ENCODE measurements around the gene CTNNB1.

CTNNB1 gene

DNA sequence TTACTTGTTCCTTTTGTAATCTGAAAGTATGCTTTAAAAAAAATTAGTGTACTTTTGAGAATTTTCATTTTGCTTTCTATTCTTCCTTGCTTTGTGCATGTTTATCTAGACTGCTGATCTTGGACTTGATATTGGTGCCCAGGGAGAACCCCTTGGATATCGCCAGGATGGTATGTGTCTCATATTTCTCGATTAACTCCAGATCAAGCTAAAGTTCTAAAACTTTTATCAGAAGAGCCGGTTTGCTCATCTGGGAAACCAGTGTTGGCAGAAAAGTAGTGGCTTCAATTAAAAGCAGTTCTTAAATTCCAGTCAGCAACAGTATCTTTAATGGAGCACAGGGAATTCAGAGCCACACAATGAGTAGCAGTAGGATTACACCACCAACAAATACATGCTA, 38.6 kb downstream of the CTNNB1 start:
- Histone ChIP-seq H3K27me3 (ENCODE audit: insufficient read depth, poor library complexity, severe bottlenecking) (no peaks in the 10 kb centered on the region), H3K4me3 (replicated peaks; ENCODE audit: insufficient read depth, low read length) (no peak overlapping the region), H3K27ac (replicated peaks) (no peak overlapping the region)
- no peak for TF ChIP-seq POLR2AphosphoS5 (IDR thresholded peaks at IDR 0.05; ENCODE audit: low read depth)
- TF ChIP-seq, protein P1, sequence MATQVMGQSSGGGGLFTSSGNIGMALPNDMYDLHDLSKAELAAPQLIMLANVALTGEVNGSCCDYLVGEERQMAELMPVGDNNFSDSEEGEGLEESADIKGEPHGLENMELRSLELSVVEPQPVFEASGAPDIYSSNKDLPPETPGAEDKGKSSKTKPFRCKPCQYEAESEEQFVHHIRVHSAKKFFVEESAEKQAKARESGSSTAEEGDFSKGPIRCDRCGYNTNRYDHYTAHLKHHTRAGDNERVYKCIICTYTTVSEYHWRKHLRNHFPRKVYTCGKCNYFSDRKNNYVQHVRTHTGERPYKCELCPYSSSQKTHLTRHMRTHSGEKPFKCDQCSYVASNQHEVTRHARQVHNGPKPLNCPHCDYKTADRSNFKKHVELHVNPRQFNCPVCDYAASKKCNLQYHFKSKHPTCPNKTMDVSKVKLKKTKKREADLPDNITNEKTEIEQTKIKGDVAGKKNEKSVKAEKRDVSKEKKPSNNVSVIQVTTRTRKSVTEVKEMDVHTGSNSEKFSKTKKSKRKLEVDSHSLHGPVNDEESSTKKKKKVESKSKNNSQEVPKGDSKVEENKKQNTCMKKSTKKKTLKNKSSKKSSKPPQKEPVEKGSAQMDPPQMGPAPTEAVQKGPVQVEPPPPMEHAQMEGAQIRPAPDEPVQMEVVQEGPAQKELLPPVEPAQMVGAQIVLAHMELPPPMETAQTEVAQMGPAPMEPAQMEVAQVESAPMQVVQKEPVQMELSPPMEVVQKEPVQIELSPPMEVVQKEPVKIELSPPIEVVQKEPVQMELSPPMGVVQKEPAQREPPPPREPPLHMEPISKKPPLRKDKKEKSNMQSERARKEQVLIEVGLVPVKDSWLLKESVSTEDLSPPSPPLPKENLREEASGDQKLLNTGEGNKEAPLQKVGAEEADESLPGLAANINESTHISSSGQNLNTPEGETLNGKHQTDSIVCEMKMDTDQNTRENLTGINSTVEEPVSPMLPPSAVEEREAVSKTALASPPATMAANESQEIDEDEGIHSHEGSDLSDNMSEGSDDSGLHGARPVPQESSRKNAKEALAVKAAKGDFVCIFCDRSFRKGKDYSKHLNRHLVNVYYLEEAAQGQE (IDR thresholded peaks at IDR 0.05; ENCODE audit: insufficient replicate concordance, low read depth) = no peak
- TF ChIP-seq, protein P2, sequence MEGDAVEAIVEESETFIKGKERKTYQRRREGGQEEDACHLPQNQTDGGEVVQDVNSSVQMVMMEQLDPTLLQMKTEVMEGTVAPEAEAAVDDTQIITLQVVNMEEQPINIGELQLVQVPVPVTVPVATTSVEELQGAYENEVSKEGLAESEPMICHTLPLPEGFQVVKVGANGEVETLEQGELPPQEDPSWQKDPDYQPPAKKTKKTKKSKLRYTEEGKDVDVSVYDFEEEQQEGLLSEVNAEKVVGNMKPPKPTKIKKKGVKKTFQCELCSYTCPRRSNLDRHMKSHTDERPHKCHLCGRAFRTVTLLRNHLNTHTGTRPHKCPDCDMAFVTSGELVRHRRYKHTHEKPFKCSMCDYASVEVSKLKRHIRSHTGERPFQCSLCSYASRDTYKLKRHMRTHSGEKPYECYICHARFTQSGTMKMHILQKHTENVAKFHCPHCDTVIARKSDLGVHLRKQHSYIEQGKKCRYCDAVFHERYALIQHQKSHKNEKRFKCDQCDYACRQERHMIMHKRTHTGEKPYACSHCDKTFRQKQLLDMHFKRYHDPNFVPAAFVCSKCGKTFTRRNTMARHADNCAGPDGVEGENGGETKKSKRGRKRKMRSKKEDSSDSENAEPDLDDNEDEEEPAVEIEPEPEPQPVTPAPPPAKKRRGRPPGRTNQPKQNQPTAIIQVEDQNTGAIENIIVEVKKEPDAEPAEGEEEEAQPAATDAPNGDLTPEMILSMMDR (IDR thresholded peaks at IDR 0.05; ENCODE audit: insufficient read depth, low read length) = no peak
- no peak for TF ChIP-seq SPI1 (IDR thresholded peaks at IDR 0.05; ENCODE audit: borderline replicate concordance, low read depth)
- no peak for TF ChIP-seq GABPA (IDR thresholded peaks at IDR 0.05; ENCODE audit: low read depth)
- DNase-seq (ENCODE audit: low read depth in 1 of 2, low spot score in 1 of 2) = no peak

DNA sequence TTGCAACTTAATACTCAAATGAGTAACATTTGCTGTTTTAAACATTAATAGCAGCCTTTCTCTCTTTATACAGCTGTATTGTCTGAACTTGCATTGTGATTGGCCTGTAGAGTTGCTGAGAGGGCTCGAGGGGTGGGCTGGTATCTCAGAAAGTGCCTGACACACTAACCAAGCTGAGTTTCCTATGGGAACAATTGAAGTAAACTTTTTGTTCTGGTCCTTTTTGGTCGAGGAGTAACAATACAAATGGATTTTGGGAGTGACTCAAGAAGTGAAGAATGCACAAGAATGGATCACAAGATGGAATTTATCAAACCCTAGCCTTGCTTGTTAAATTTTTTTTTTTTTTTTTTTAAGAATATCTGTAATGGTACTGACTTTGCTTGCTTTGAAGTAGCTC, 40.3 kb downstream of the CTNNB1 start:
- no peak for DNase-seq (ENCODE audit: low read depth in 1 of 2, low spot score in 1 of 2)
- no peak overlapping the region for H3K4me3 ChIP-seq (replicated peaks; ENCODE audit: insufficient read depth, low read length)
- TF ChIP-seq, protein P1 (IDR thresholded peaks at IDR 0.05; ENCODE audit: insufficient replicate concordance, low read depth) = no peak
- TF ChIP-seq SPI1 (IDR thresholded peaks at IDR 0.05; ENCODE audit: borderline replicate concordance, low read depth) (no peak), POLR2AphosphoS5 (IDR thresholded peaks at IDR 0.05; ENCODE audit: low read depth) (no peak), GABPA (IDR thresholded peaks at IDR 0.05; ENCODE audit: low read depth) (no peak)
- TF ChIP-seq, protein P2 (IDR thresholded peaks at IDR 0.05; ENCODE audit: insufficient read depth, low read length) = no peak
- no peaks in the 10 kb centered on the region for H3K27me3 ChIP-seq (ENCODE audit: insufficient read depth, poor library complexity, severe bottlenecking)
- no peak overlapping the region for H3K27ac ChIP-seq (replicated peaks)

DNA sequence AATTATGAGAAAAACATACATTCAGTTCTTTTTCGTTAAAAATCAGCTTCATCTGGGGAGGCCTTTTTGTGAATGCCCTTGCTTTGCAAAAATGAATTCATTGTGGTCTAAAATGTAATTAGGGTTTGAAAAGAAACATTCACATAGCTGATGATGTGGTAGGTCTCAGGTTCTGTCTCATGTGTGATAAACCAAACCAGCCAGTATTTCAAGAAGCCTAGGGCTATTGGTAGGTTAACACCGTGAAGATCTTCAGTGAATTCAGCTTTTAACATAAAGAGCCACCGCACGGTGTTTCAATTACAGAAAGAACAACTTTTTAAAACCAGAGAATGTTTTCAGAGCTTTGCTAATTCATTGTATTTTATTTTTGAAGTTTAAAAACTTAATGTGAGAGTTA, 41.9 kb downstream of the CTNNB1 start:
- TF ChIP-seq GABPA (IDR thresholded peaks at IDR 0.05; ENCODE audit: low read depth) (no peak), POLR2AphosphoS5 (IDR thresholded peaks at IDR 0.05; ENCODE audit: low read depth) (no peak), SPI1 (IDR thresholded peaks at IDR 0.05; ENCODE audit: borderline replicate concordance, low read depth) (no peak)
- TF ChIP-seq, protein P2 (IDR thresholded peaks at IDR 0.05; ENCODE audit: insufficient read depth, low read length) = no peak
- TF ChIP-seq, protein P1 (IDR thresholded peaks at IDR 0.05; ENCODE audit: insufficient replicate concordance, low read depth) = no peak
- Histone ChIP-seq H3K27me3 (ENCODE audit: insufficient read depth, poor library complexity, severe bottlenecking) (no peaks in the 10 kb centered on the region), H3K4me3 (replicated peaks; ENCODE audit: insufficient read depth, low read length) (no peak overlapping the region), H3K27ac (replicated peaks) (no peak overlapping the region)
- no peak for DNase-seq (ENCODE audit: low read depth in 1 of 2, low spot score in 1 of 2)
